Keratinocyte (primary cell): ENCODE data around the gene FDX1. TPM values are rescaled to one million over a fixed set of nuclear protein-coding genes. Genes with fewer than 3 reads are reported as not detected.

Experiments
- DNase-seq: peaks from one replicate; pipeline ENCODE4 v3.0.0-alpha.2; 2011; ENCODE audit warnings: low read depth, missing footprints, low spot score
- FAIRE-seq: peaks from 2 replicates; lab custom pipeline; 2011; peaks lifted over from hg19 to GRCh38; lab: Jason Lieb, UNC
- H2AFZ ChIP-seq: 2 replicates; pipeline ENCODE4 v1.6.0; 2012; ENCODE audit warnings: low read length, control low read depth, inconsistent platforms; ENCODE audit not compliant: control insufficient read depth
- H3K27ac ChIP-seq: 2 replicates; pipeline ENCODE4 v1.5.1; 2011; ENCODE audit warnings: low read length; ENCODE audit not compliant: control insufficient read depth, insufficient read depth
- H3K27me3 ChIP-seq: 3 replicates; pipeline ENCODE4 v1.6.0; 2011; ENCODE audit warnings: low read length; ENCODE audit not compliant: control insufficient read depth, insufficient read depth; ENCODE audit errors: extremely low read depth
- H3K36me3 ChIP-seq, 2 experiments: 2 replicates in 1 of 2; 3 replicates in 1 of 2; pipeline ENCODE4 v1.5.1; 2011; ENCODE audit warnings: low read length in 2 of 2, mild to moderate bottlenecking in 1 of 2; ENCODE audit not compliant: control insufficient read depth in 2 of 2, insufficient read depth in 2 of 2; ENCODE audit errors: extremely low read depth in 1 of 2
- H3K4me1 ChIP-seq: 3 replicates; pipeline ENCODE4 v1.5.1; 2011; ENCODE audit warnings: low read length; ENCODE audit not compliant: control insufficient read depth, insufficient read depth; ENCODE audit errors: extremely low read depth
- H3K4me2 ChIP-seq: 3 replicates; pipeline ENCODE4 v1.6.0; 2011; ENCODE audit warnings: low read depth, low read length; ENCODE audit not compliant: control insufficient read depth, insufficient read depth; ENCODE audit errors: extremely low read depth
- H3K4me3 ChIP-seq, 3 experiments: fragments of 200-600 bp in 1 of 3; sonication (generic) in 1 of 3; 2 replicates in 2 of 3; 3 replicates in 1 of 3; pipeline ENCODE4 v1.5.1; 2011 to 2016; ENCODE audit warnings: low read length in 3 of 3, mild to moderate bottlenecking in 3 of 3, control low read depth in 2 of 3, inconsistent platforms in 1 of 3, low read depth in 1 of 3, mixed read lengths in 1 of 3, mixed run types in 1 of 3, moderate library complexity in 1 of 3; ENCODE audit not compliant: control insufficient read depth in 2 of 3, insufficient read depth in 2 of 3; ENCODE audit errors: extremely low read depth in 1 of 3
- H3K79me2 ChIP-seq: 2 replicates; pipeline ENCODE4 v1.6.0; 2012; ENCODE audit warnings: low read length; ENCODE audit not compliant: control insufficient read depth, insufficient read depth
- H3K9ac ChIP-seq: 3 replicates; pipeline ENCODE4 v1.6.0; 2011; ENCODE audit warnings: low read length; ENCODE audit not compliant: control insufficient read depth, insufficient read depth; ENCODE audit errors: extremely low read depth
- H3K9me1 ChIP-seq: 3 replicates; pipeline ENCODE4 v1.6.0; 2011; ENCODE audit warnings: low read length; ENCODE audit not compliant: control insufficient read depth, insufficient read depth; ENCODE audit errors: extremely low read depth
- H3K9me3 ChIP-seq: 2 replicates; pipeline ENCODE4 v1.5.1; 2012; ENCODE audit warnings: low read depth, low read length; ENCODE audit not compliant: control insufficient read depth
- H4K20me1 ChIP-seq: 3 replicates; pipeline ENCODE4 v1.6.0; 2011; ENCODE audit warnings: low read length; ENCODE audit not compliant: control insufficient read depth, insufficient read depth; ENCODE audit errors: extremely low read depth
- EZH2 ChIP-seq: IDR thresholded peaks from one replicate; pipeline ENCODE4 v1.6.1; 2012; ENCODE audit warnings: inconsistent platforms, mild to moderate bottlenecking, low read length, moderate library complexity
- dilution Hi-C: fragments of 300-500 bp; cut with MboI; formaldehyde crosslinking; loops from one replicate; pipeline ENCODE4 v1.7.0; 2020; ENCODE audit warnings: low sequenced_read_pairs; ENCODE audit not compliant: extremely low pct_ligation_motif_present
- polyA plus RNA-seq, 5 experiments: library from polyadenylated mRNA; depleted of rRNA in 3 of 5; stranded (reverse) in 3 of 5; stranded (forward) in 1 of 5; unstranded in 1 of 5; fragments of >200 nt; gene quantifications; 1 replicate in 1 of 5; 2 replicates in 3 of 5; 3 replicates in 1 of 5; pipeline versions ENCODE4 v1.2.1 to v1.2.3, GENCODE V29; 2011 to 2012; ENCODE audit warnings: missing spikeins in 2 of 5, low read depth in 1 of 5, low replicate concordance in 1 of 5
- TF ChIP-seq, protein P1 (sequence below), 3 experiments: IDR thresholded peaks in 1 of 3; conservative IDR thresholded peaks in 1 of 3; optimal IDR thresholded peaks in 1 of 3; 2 replicates in 2 of 3; 3 replicates in 1 of 3; pipeline versions ENCODE3 to v1.5.1; 2011; ENCODE audit warnings: low read length in 3 of 3, mild to moderate bottlenecking in 3 of 3, moderate library complexity in 2 of 3, control low read depth in 1 of 3, inconsistent platforms in 1 of 3; ENCODE audit not compliant: insufficient read depth in 2 of 3; ENCODE audit errors: extremely low read depth in 1 of 3

Gene FDX1
- polyA plus RNA-seq, 1 donor (not counting 4 experiments of a cell fraction or from before 2014, with no cell fraction given) = 9.1 TPM

- H2AFZ ChIP-seq = no peak overlapping the region
Measured at GRCh38 chr11:110425751-110426545, 3.8 kb upstream of the FDX1 start.

GRCh38 chr11:110428040-110428439 lies 1.7 kb upstream of the FDX1 start:
- Histone ChIP-seq H2AFZ (no peak overlapping the region), H3K27ac (no peak overlapping the region), H4K20me1 (no peaks in the 10 kb centered on the region), H3K79me2 (peaks cover 27% of the 10 kb centered on the region), H3K36me3 (no peaks in the 10 kb centered on the region), H3K27me3 (no peaks in the 10 kb centered on the region), H3K9me3 (no peaks in the 10 kb centered on the region), H3K9me1 (no peaks in the 10 kb centered on the region), H3K9ac (no peak overlapping the region), H3K4me2 (no peak overlapping the region), H3K4me3 (no peak overlapping the region), H3K4me1 (peaks cover 17% of the 10 kb centered on the region)
- FAIRE-seq = no peak
- TF ChIP-seq EZH2 = no peak
- TF ChIP-seq, protein P1, sequence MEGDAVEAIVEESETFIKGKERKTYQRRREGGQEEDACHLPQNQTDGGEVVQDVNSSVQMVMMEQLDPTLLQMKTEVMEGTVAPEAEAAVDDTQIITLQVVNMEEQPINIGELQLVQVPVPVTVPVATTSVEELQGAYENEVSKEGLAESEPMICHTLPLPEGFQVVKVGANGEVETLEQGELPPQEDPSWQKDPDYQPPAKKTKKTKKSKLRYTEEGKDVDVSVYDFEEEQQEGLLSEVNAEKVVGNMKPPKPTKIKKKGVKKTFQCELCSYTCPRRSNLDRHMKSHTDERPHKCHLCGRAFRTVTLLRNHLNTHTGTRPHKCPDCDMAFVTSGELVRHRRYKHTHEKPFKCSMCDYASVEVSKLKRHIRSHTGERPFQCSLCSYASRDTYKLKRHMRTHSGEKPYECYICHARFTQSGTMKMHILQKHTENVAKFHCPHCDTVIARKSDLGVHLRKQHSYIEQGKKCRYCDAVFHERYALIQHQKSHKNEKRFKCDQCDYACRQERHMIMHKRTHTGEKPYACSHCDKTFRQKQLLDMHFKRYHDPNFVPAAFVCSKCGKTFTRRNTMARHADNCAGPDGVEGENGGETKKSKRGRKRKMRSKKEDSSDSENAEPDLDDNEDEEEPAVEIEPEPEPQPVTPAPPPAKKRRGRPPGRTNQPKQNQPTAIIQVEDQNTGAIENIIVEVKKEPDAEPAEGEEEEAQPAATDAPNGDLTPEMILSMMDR (optimal IDR thresholded peaks at IDR 0.05 in 1 of 3, IDR thresholded peaks at IDR 0.05 in 1 of 3, conservative IDR thresholded peaks at IDR 0.05 in 1 of 3; ENCODE audit: extremely low read depth in 1 of 3, insufficient read depth in 2 of 3, low read length in 3 of 3) = no peak
- no peak for DNase-seq
- dilution Hi-C loops = no loop called here

More at GRCh38 chr11:110425751-110426545, 3.8 kb upstream of the FDX1 start:
- Histone ChIP-seq H3K9me1 (no peaks in the 10 kb centered on the region), H3K4me3 (no peak overlapping the region), H3K9me3 (no peaks in the 10 kb centered on the region), H3K4me1 (peaks cover 3% of the 10 kb centered on the region), H3K79me2 (peaks cover 8% of the 10 kb centered on the region), H3K27me3 (no peaks in the 10 kb centered on the region), H3K9ac (no peak overlapping the region), H4K20me1 (no peaks in the 10 kb centered on the region), H3K27ac (no peak overlapping the region), H3K4me2 (no peak overlapping the region), H3K36me3 (no peaks in the 10 kb centered on the region)
- DNase-seq = no peak
- no peak for FAIRE-seq
- no peak for TF ChIP-seq EZH2
- TF ChIP-seq, protein P1 (optimal IDR thresholded peaks at IDR 0.05 in 1 of 3, IDR thresholded peaks at IDR 0.05 in 1 of 3, conservative IDR thresholded peaks at IDR 0.05 in 1 of 3; ENCODE audit: extremely low read depth in 1 of 3, insufficient read depth in 2 of 3, low read length in 3 of 3) = no peak
- dilution Hi-C loops = no loop called here
